ENCODE data around the gene COG5. TPM values are rescaled to one million over a fixed set of nuclear protein-coding genes. Genes with fewer than 3 reads are reported as not detected.

Gene COG5
- total and polyA plus RNA-seq, 9 of the 15 experiments (the other 6 are each of a cell fraction or from before 2014, with no cell fraction given): 15.3 to 75.1 (median 56.4) TPM

- peak; percentile 69; the same call in 1 of the 2 replicates for TF ChIP-seq TCF7L2 (IDR thresholded peaks at IDR 0.05; ENCODE audit: low read depth, low read length)
- TF ChIP-seq NFIC (IDR thresholded peaks at IDR 0.05): peak; percentile 83
- no peak for TF ChIP-seq GATAD2B (IDR thresholded peaks at IDR 0.05; ENCODE audit: borderline replicate concordance)
- no peak for TF ChIP-seq ZNF584 (CRISPR knock-in tag; IDR thresholded peaks at IDR 0.05; ENCODE audit: low read depth)
- TF ChIP-seq THAP12 (CRISPR knock-in tag; IDR thresholded peaks at IDR 0.05): peak; percentile 48; the same call in 1 of the 2 replicates
- peak; percentile 97 for TF ChIP-seq SIN3B (IDR thresholded peaks at IDR 0.05; ENCODE audit: low read depth)
- TF ChIP-seq KHSRP (IDR thresholded peaks at IDR 0.05): peak; percentile 76
- no peak for TF ChIP-seq KAT8 (IDR thresholded peaks at IDR 0.05; ENCODE audit: low read depth)
- TF ChIP-seq YY1 (IDR thresholded peaks at IDR 0.05; ENCODE audit: borderline replicate concordance in 1 of 3, control insufficient read depth in 1 of 3, extremely low read depth in 1 of 3, insufficient read depth in 3 of 3, insufficient read length in 1 of 3, insufficient replicate concordance in 2 of 3, low read depth in 1 of 3, low read length in 2 of 3): peak; percentile 58 to 97 (median 94)
- peak; percentile 60 for TF ChIP-seq E2F6 (IDR thresholded peaks at IDR 0.05; ENCODE audit: borderline replicate concordance in 1 of 2, extremely low read depth in 1 of 2, insufficient read depth in 1 of 2, insufficient read length in 1 of 2, low read depth in 1 of 2, low read length in 1 of 2, poor library complexity in 1 of 2, severe bottlenecking in 1 of 2)
- TF ChIP-seq ZNF511 (CRISPR knock-in tag; IDR thresholded peaks at IDR 0.05): peak; percentile 51
- peak; percentile 92 for TF ChIP-seq SUPT5H (IDR thresholded peaks at IDR 0.05)
- no peak for TF ChIP-seq ZHX1 (conservative IDR thresholded peaks at IDR 0.05; ENCODE audit: low read length)
- peak; percentile 18 for TF ChIP-seq MEIS2 (IDR thresholded peaks at IDR 0.05; ENCODE audit: partially characterized antibody)
- no peak for TF ChIP-seq ZNF165 (CRISPR knock-in tag; IDR thresholded peaks at IDR 0.05; ENCODE audit: borderline replicate concordance)
- no peak for TF ChIP-seq FOXA1 (IDR thresholded peaks at IDR 0.05; ENCODE audit: borderline replicate concordance)
- TF ChIP-seq PHF8 (IDR thresholded peaks at IDR 0.05; ENCODE audit: borderline replicate concordance, low read length): peak; percentile 99
Observed at GRCh38 chr7:107563775-107564552, at the start of gene COG5, which contains the start of gene DUS4L (continued).
